Neural progenitor cell (in vitro differentiated cells): ENCODE results near the gene NFIA. TPM values are rescaled to one million over a fixed set of nuclear protein-coding genes. Genes with fewer than 3 reads are reported as not detected.

Source experiments
- DNase-seq: peaks from one replicate; pipeline ENCODE4 v3.0.0-alpha.2; 2016; ENCODE audit warnings: low spot score
- H2AFZ ChIP-seq: fragments of 200-600 bp; sonication (generic); replicated peaks from 2 replicates; pipeline ENCODE4 v1.6.1; 2016; ENCODE audit warnings: antibody characterized with exemption
- H3F3A ChIP-seq: fragments of 200-600 bp; sonication (generic); 2 replicates; pipeline ENCODE4 v1.6.1; 2016; ENCODE audit warnings: antibody characterized with exemption, low read depth
- H3K27ac ChIP-seq: fragments of 200-600 bp; sonication (generic); 2 replicates; pipeline ENCODE4 v1.5.1; 2016; ENCODE audit warnings: mild to moderate bottlenecking
- H3K27me3 ChIP-seq: fragments of 200-600 bp; sonication (generic); 2 replicates; pipeline ENCODE4 v1.6.1; 2016; ENCODE audit warnings: mild to moderate bottlenecking, moderate library complexity
- H3K36me3 ChIP-seq: fragments of 200-600 bp; sonication (generic); 2 replicates; pipeline ENCODE4 v1.5.1; 2016
- H3K4me1 ChIP-seq: fragments of 200-600 bp; sonication (generic); 2 replicates; pipeline ENCODE4 v1.6.1; 2016; ENCODE audit warnings: mixed run types
- H3K4me2 ChIP-seq: fragments of 200-600 bp; sonication (generic); 2 replicates; pipeline ENCODE4 v1.6.1; 2016
- H3K4me3 ChIP-seq: fragments of 200-600 bp; sonication (generic); 2 replicates; pipeline ENCODE4 v1.5.1; 2016
- H3K79me2 ChIP-seq: fragments of 200-600 bp; sonication (generic); 2 replicates; pipeline ENCODE4 v1.6.1; 2016; ENCODE audit warnings: low read depth
- H3K9ac ChIP-seq: fragments of 200-600 bp; sonication (generic); 2 replicates; pipeline ENCODE4 v1.6.1; 2016
- H3K9me3 ChIP-seq: fragments of 200-600 bp; sonication (generic); 2 replicates; pipeline ENCODE4 v1.5.1; 2016; ENCODE audit warnings: low read depth
- H4K20me1 ChIP-seq: fragments of 200-600 bp; sonication (generic); 2 replicates; pipeline ENCODE4 v1.6.1; 2016; ENCODE audit warnings: low read depth
- H3K27ac Mint-ChIP-seq: 3 replicates; pipeline ENCODE4 v1.8.0; 2021; ENCODE audit warnings: mixed read lengths
- H3K27me3 Mint-ChIP-seq: 2 replicates; pipeline ENCODE4 v1.8.0; 2022; ENCODE audit warnings: low read depth, mild to moderate bottlenecking, inconsistent platforms, moderate library complexity, mixed read lengths; ENCODE audit not compliant: insufficient read depth
- H3K36me3 Mint-ChIP-seq: 3 replicates; pipeline ENCODE4 v1.8.0; 2021; ENCODE audit warnings: mixed read lengths
- H3K4me1 Mint-ChIP-seq: 3 replicates; pipeline ENCODE4 v1.8.0; 2021; ENCODE audit warnings: mixed read lengths
- H3K4me3 Mint-ChIP-seq: 3 replicates; pipeline ENCODE4 v1.8.0; 2021; ENCODE audit warnings: mild to moderate bottlenecking, moderate library complexity, mixed read lengths
- H3K9me3 Mint-ChIP-seq: 3 replicates; pipeline ENCODE4 v1.8.0; 2020; ENCODE audit warnings: mixed read lengths
- CTCF ChIP-seq: fragments of 200-600 bp; sonication (generic); IDR thresholded peaks from 2 replicates; pipeline ENCODE4 v1.5.1; 2017; ENCODE audit warnings: antibody characterized with exemption, mild to moderate bottlenecking
- EZH2 ChIP-seq: fragments of 200-600 bp; sonication (generic); IDR thresholded peaks from 2 replicates; pipeline ENCODE4 v1.6.1; 2017; ENCODE audit warnings: antibody characterized with exemption, mild to moderate bottlenecking, moderate library complexity
- EZH2phosphoT487 ChIP-seq: fragments of 200-600 bp; sonication (generic); IDR thresholded peaks from 2 replicates; pipeline ENCODE4 v1.6.1; 2017; ENCODE audit warnings: antibody characterized with exemption
- total RNA-seq: library from RNA; depleted of rRNA; stranded (reverse); fragments of >200 nt; gene quantifications from 2 replicates; pipeline ENCODE4 v1.2.3, GENCODE V29; 2015; ENCODE audit warnings: low replicate concordance

Gene NFIA
- total RNA-seq, 1 donor from 2014 or later = 5.3 TPM

GRCh38 chr1:61111084-61112004, 29.0 kb downstream of the NFIA start:
- Mint-ChIP-seq H3K4me1 (peaks cover 11% of the 10 kb centered on the region), H3K36me3 (peaks cover 12% of the 10 kb centered on the region), H3K27ac (no peak overlapping the region), H3K27me3 (peaks cover 5% of the 10 kb centered on the region), H3K9me3 (peaks cover 9% of the 10 kb centered on the region), H3K4me3 (no peak overlapping the region)
- Histone ChIP-seq H3K4me1 (peaks cover 21% of the 10 kb centered on the region), H3K27me3 (no peaks in the 10 kb centered on the region), H3K9me3 (peaks cover 10% of the 10 kb centered on the region), H3K36me3 (no peaks in the 10 kb centered on the region), H3K9ac (no peak overlapping the region), H3K79me2 (no peaks in the 10 kb centered on the region), H3K27ac (no peak overlapping the region), H3K4me3 (no peak overlapping the region), H4K20me1 (no peaks in the 10 kb centered on the region), H2AFZ (no peak overlapping the region), H3K4me2 (peak overlapping the region; percentile 2), H3F3A (peaks cover 7% of the 10 kb centered on the region)
- TF ChIP-seq EZH2phosphoT487 = no peak
- TF ChIP-seq CTCF = no peak
- no peak for TF ChIP-seq EZH2
- no peak for DNase-seq

GRCh38 chr1:61114178-61114870, 32.0 kb downstream of the NFIA start:
- no peaks in the 10 kb centered on the region for H4K20me1 ChIP-seq
- no peak overlapping the region for H3K27ac Mint-ChIP-seq
- peaks cover 8% of the 10 kb centered on the region for H3K36me3 Mint-ChIP-seq
- H3K9me3 ChIP-seq = no peaks in the 10 kb centered on the region
- no peak for DNase-seq
- no peaks in the 10 kb centered on the region for H3K9me3 Mint-ChIP-seq
- no peak overlapping the region for H2AFZ ChIP-seq
- H3K27me3 Mint-ChIP-seq = peaks cover 5% of the 10 kb centered on the region
- no peak overlapping the region for H3K9ac ChIP-seq
- no peak overlapping the region for H3K4me3 ChIP-seq
- H3K27ac ChIP-seq = no peak overlapping the region
- H3F3A ChIP-seq = peaks cover 3% of the 10 kb centered on the region
- no peak overlapping the region for H3K4me3 Mint-ChIP-seq
- H3K79me2 ChIP-seq = no peaks in the 10 kb centered on the region
- peaks cover 15% of the 10 kb centered on the region for H3K4me1 Mint-ChIP-seq
- no peak overlapping the region for H3K4me2 ChIP-seq
- no peaks in the 10 kb centered on the region for H3K27me3 ChIP-seq
- peaks cover 21% of the 10 kb centered on the region for H3K4me1 ChIP-seq
- no peaks in the 10 kb centered on the region for H3K36me3 ChIP-seq
- no peak for TF ChIP-seq EZH2
- no peak for TF ChIP-seq CTCF
- TF ChIP-seq EZH2phosphoT487 = no peak

- H3F3A ChIP-seq = peaks cover 3% of the 10 kb centered on the region
- no peaks in the 10 kb centered on the region for H3K9me3 ChIP-seq
- TF ChIP-seq CTCF (no peak), EZH2 (no peak), EZH2phosphoT487 (no peak)
- Mint-ChIP-seq H3K27me3 (peaks cover 5% of the 10 kb centered on the region), H3K4me3 (no peak overlapping the region), H3K27ac (no peak overlapping the region), H3K9me3 (no peaks in the 10 kb centered on the region), H3K36me3 (peaks cover 8% of the 10 kb centered on the region), H3K4me1 (peaks cover 19% of the 10 kb centered on the region)
- no peak overlapping the region for H2AFZ ChIP-seq
- no peak overlapping the region for H3K27ac ChIP-seq
- H3K4me3 ChIP-seq = no peak overlapping the region
- H3K79me2 ChIP-seq = no peaks in the 10 kb centered on the region
- no peak for DNase-seq
- no peaks in the 10 kb centered on the region for H3K27me3 ChIP-seq
- H3K36me3 ChIP-seq = no peaks in the 10 kb centered on the region
- H3K4me2 ChIP-seq = no peak overlapping the region
- H3K9ac ChIP-seq = no peak overlapping the region
- H3K4me1 ChIP-seq = peaks cover 12% of the 10 kb centered on the region
- H4K20me1 ChIP-seq = no peaks in the 10 kb centered on the region
These were observed 33.1 kb downstream of the NFIA start for GRCh38 chr1:61115436-61115835.
